Measurements from ENCODE around the gene RHOV.

Gene RHOV, protein sequence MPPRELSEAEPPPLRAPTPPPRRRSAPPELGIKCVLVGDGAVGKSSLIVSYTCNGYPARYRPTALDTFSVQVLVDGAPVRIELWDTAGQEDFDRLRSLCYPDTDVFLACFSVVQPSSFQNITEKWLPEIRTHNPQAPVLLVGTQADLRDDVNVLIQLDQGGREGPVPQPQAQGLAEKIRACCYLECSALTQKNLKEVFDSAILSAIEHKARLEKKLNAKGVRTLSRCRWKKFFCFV

DNA sequence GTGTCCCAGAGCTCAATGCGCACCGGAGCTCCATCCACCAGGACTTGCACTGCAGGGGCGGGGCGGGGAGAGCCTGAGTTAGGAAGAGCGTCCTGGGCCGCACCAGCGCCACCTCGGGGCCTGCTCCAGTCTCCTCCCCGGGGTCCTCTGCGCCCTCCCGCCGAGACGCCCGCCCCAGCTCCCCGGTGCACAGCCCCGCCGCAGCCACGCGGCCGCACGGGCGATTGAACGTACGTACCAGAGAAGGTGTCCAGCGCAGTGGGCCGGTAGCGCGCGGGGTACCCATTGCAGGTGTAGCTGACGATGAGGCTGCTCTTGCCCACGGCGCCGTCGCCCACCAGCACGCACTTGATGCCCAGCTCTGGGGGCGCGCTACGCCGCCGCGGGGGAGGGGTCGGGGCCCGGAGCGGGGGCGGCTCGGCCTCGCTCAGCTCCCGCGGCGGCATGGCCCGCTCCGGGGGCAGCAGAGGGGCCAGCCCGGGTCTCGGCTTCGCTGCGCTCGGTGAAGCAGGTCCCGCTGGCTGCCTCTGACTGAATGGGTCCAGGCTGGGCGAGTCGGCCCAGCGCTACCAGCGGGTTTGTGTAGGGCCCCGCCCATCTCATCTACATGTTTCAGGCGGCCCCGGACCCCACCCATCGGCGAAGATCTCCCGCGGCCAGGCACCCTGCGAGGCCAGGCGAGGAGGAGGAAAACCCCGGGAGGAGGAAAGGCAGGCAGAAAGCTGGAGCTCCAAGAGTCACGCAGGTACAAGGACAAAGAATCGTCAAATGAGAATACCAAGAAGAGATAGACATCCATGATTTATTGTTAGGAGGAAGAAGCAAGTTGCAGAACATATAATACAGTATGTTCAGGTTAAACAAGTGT, at the start of gene RHOV:
Gene RHOV (minus strand): TSS at position 541 of the 868 bp plus-strand sequence. CDS start 95 bp downstream, at position 446.
- DNase-seq: no peak

DNA sequence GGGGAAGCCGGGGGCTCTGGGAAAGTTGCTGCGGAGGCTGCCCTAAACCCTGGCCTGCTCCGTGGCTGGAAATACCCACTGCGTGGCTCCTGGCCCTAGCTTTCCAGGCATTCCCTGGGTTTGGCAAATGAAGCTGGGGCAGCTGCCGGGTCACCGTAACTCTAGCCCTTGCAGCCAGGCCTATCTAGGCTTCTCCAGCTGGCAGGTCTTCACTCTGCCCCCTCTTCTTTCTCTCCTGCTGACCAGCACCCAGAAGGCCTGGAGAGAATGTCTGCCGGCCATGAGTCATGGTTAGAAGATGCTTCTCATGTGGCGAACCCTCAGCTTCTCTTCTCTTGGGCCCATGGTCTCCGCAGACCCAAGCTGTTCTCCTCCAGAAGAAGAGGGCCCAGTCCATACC, 49.5 kb upstream of the RHOV start:
- DNase-seq: no peak

DNA sequence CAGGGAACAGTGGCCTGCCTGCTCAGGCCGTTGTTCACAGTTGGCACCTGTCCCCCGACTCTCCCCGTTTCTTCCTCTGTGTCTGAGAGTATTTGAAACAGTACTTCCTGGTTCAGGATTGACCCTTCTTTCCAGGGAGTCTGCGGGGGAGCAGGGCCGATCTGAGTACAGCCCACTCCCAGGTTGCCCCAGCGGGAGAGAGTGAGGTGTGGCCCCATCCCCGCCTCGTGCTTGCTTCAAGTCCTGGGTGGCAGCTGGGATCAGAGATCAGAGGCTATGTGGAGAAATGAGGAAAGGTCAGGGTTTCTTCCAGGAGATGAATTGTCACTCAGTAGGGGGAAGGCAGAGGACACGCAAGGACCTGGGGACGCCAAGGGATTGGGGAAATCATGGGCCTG, 48.6 kb upstream of the RHOV start:
- no peak for DNase-seq

DNA sequence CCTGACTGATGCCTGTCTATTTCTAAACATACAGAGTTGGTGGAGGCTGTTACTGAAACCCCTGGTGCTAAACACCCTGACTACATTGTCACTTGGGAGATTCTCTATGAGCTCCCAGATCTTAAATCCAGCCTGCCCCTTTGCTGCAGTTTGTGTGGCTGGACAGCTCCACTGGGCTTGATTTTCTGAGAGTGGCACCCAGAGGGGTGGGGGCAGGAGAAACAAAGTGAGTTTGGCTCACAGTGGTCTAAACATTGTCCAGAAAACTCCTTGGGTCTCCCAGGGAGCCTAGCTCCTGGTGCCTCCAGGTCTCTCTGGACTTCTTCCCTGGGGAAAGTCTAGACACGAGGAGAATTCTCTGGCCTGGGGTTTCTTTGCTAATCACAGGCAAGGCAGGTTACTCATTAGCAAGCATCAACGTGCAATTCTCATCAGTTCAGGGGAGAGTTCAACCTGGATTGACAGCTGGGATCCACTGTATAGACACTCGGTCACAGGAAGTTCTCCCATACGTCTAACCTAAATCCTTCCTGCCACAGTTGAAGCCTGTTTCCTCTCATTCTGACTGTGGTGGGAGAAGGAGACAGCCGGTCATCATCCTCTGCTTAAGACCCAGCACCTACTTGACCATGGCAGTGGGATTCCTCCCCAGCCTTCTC, 48.0 kb upstream of the RHOV start:
- no peak for DNase-seq

DNA sequence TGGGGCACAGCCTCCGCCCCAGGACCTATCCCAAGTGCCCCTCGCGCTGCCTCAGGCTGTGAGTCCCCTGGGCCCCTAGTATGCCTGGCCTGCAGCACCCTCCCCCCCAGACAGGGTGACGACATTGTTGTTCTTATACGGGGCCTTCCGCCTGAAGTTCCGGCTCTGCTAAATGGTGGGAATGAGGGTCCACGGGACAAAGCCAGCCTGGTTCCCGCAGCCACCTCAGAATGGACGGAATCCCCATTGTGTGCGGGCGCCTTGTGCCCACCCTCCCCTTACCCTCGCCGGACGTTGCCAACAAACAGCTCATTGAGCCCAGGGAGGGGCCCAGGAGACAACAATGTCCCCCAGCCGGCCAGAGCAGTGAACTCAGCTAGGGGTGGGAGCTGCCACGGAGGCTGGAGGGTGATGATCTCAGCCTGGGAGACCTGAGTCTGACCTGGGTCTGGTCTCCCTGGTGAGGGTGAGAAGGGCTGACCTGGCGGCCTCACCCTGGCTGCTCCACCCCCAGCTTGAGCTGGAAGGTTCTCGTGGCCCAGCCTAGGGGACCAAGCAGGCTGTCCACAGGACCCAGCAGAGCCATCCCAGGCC, 44.9 kb upstream of the RHOV start:
- no peak for DNase-seq

DNA sequence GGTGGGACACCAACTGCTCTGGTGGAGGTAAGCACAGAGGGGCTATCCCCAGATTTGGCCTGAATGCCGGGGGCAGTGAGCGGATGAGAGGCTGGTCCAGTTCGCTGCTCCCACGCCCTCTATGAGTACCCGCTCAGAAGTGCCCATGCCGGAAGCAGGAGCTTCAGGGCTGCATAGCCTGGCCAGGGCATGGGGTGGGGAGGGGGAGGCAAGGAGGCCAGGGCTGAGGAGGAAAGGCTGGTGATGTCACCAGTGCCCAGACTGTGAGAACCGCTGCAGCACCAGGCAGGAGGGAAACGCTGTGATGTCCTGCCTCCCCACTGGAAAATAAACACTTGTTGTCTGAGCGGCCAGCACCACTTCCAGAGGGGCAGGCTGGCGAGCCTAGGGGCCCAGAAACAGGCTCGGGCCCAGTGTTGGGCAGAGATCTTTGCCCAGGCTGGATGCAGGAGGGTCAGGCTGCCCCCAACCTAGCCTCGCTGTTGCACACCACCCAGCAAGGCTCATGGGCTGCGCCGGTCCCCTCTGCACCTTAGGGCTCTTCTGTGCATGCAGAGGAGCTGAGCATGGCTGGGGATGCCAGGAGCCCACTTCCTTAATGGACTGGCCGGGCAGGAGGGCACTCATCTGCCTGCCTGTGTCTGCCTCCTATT, 44.2 kb upstream of the RHOV start:
- DNase-seq: no peak

DNA sequence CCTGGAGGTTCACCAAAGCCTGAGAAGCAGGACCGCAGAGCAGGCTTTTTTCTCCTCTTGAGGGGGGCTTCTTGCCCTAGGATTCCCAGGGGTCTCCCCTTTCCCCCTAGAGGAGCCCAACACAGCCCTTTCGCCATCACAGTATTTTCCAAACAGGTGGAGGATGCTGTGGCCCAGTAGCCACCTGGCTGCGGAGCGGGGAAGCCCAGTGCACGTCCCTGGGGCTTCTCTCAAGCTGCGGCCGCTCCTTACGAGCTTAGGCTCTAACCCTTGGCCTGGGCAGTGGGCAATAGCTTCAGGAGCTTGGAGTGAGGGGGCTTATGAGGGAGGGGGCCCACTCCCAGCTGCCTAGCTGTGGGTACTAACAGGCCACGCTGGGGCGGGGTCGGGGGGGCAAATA, 43.6 kb upstream of the RHOV start:
- no peak for DNase-seq

DNA sequence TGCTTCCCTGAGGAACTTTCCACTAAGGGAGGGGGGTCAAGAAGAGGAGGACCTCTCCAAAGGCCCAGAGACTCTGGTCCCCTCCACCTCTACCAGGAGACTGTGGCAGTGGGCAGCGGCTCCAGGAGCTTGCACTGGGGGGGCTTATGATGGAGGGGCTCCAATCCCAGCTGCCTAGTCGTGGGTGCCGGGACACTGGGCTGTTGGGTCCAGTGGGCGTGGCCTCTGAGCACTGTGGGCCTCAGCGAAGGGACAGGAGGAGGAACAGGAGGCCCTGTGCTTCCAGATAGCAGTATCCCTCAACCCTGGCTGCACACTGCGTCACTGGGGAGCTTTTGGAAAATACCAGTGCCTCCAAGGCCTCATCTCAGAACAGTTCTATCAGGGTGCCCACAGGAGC, 41.6 kb upstream of the RHOV start:
- DNase-seq: no peak

DNA sequence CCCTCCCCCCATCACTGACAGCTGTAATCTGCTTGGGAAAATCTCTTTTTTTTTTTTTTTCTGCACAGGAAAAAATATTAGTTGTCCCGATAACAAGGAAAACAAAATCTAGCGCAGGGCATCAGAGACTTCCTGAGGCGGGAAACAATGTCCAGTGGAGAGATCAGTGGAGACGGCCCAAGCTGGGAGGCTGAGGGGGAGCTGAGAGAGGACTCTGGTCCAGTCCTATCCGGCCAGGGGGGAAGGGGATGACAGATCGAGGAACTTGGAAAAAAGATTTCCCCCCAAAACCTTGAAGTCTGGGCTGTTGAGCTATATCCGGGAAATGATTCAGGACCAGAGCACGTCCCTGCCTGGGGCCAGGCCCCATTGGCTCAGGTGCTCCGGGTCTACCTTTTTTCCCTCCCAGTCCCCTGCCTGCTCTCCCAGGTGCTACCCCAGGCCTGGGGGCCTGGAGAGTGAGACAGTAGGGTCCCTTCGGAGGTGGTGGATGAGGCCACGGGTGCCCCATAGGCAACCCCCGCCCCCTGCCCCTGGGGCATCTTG, 41.2 kb upstream of the RHOV start:
- DNase-seq: no peak

DNA sequence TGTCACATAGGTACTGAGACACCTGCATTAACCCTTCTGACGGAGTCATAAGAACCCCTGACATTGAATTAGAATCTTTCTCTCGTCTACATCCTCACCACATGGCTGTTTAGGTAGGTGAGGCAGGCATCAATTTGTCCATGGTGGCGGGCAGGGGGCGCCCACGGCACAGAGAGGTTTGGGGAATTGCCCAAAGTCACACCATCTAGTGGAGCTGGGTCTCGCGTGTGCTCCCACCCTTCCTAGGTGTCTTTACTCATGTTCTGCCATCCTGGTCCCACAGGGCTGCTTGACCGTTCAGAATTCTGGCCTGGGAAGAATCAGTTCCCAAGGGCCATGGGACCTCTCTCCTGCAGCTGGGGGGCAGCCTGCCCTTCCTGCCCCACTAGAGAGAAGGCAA, 40.5 kb upstream of the RHOV start:
- no peak for DNase-seq

DNA sequence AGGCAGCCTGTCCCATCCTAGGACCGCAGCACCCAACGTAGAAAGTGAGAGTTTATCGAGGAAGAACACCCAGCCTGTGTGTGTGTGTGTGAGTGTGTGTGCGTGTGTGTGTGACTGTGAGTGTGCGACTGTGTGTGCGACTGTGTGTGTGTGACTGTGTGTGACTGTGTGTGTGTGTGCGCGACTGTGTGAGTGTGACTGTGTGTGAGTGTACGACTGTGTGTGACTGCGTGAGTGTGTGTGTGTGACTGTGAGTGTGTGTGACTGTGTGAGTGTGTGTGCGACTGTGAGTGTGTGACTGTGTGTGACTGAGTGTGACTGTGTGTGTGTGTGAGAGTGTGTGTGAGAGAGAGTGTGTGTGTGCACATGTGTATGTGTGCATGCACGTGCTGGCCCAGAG, 40.0 kb upstream of the RHOV start:
- no peak for DNase-seq

DNA sequence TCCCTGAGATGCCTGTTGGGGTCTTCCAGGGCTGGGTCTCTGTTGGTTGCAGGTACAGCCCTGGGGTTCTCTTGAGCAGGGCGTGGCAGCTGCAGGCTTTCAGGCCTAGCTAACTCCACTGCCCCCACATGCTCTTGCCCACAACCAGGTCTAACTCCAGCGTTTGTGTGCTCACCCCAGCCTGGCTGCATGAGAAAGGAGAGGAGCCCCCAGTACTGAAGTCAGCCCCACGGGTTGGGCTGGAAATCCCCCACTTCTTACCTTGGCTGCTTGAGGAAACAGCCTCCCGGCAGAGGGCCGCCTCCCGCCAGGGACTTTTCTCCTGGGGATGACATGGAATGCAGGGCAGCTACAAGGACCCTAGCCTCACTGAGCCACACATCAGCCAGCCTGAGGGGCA, 38.4 kb upstream of the RHOV start:
- DNase-seq: no peak

DNA sequence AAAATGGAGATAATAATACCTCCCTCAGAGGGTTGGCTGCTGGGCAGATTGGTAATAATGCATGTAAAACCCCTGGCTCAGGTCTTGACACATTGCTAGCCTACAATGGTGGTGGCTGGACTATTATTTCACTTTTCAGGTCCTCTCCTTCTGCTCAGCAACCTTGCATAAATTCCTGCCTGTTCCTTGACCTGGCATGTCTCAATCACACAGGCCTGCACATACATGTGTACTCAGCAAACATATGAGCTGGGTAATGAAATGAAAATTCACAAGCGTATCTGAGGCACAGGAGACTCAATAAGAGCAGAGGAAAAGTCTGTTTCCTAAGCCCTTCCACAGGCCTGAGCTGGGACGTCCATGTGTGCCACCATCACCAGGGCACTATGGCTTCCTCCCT, 37.7 kb upstream of the RHOV start:
- DNase-seq: no peak

DNA sequence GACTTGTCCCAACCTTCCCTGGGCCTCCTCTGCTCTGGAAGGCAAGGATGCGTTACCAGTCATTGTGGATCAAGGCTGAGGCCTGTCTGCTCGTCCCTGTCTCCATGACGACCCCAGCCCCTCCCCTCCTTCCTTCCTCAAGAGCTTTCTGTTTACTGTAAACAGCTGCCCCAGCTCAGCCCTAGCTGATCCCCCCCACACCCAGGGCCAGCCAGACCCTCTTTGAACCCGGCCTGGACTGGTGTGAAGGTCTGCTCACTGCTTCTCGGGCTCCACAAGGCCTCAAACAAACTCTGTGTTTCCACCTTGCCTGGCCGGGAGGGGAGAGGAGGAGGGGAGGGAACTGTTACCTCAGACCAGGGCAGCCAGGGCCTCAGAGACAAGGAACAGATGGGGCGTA, 37.1 kb upstream of the RHOV start:
- DNase-seq: no peak

DNA sequence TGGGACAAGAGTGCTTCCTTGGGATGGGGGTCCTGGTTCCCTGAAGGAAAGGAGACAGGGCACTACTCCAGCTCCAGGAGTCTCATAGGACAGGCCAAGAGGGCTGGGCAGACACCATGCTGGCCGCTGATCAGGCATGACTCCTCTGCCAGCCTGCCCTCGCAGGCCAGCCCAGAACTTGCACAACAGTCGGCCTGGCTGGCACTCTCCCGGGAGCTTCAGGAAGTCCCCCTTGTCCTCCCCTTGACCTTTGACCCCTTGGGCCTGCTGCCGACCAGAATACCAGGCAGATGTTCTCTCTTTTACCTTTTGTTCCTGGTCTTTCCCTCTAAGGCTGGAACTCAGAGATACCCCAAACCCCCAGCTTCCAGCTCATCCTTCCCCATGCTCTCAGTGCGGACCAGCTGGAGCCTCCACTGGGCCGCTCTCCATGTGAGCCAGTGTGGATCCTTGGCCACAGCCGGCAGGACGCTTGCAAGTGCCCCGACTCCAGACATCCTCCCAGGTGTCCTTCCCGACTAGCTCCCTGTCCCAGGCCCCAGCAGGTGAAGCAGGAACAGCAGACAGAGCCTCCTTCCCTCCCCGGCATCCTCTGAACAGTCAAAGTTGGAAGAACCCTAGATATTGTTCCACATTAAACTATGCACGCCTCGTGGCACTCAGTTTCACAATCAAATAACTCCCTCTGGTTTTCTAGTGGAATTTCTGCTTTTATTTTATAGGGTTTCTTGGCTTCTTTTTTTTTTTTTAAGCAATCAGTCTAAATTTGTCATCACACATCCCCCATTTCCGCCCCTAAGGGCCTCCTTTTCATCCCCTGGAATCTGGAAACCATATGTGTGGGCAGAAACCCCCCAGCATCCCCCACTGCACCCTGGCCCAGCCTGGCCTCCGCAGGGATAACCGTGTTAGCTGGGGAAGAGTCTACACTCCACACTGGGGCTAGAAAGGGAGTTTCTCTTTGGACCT, 35.9 kb upstream of the RHOV start:
- no peak for DNase-seq

DNA sequence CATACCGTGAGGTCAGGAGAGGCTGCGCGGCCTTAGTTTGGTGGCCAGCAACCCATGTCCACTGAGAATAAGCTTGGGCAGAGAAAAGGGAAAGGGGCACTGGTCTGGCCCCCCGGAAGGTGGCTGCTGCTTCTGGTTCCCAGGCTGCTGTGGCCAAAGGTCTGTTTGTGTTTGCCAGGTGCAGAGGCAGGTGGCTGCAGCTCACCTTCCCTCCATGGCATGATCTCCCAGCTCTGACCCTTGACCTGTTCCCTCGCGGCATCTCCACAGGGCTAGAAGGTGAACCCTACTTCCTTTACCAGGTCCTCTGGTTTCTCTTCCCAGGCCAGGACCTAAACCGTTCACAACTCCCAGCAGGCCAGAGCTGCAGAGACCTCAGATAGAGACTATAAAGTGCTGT, 34.1 kb upstream of the RHOV start:
- no peak for DNase-seq

DNA sequence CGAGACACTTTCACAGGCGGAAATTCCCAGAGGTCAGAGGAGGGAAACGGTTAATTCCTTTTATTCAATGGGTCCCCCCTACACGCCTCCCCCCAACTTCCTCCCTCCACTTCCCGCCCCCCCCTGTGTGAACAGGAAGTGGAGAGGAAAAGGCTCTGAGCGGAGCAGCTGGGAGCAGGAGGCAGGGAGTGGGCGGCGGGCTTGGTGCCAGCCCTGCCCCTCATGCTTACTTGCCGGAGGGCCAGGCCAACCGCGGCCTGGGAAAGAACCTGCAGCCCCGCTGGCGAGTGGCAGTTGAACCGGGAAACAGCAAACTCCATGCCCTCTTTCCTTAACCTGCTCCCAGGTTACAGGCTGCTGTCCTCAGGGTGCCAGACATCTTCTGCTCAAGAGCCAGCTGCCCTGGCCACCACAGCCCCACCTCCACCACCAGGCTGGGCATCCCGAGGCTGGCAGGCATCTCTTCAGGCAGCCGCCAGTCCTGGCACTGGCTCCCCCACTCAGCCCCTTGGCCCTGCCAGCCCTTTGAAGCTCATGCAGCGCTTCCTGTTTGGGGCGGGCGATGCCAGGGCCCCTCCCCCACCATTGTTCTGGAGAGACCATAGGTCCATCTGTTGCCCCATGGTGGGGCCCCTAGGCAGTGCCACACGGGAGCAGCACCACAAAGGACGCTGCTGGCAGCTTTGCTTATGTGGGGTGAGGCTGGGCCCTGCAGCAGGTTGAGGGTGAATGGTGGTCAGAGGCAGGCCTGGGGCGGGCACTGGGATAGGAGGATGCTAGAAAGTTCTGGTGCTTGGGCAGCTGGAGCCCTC, 33.2 kb upstream of the RHOV start:
- DNase-seq: peak; percentile 43

DNA sequence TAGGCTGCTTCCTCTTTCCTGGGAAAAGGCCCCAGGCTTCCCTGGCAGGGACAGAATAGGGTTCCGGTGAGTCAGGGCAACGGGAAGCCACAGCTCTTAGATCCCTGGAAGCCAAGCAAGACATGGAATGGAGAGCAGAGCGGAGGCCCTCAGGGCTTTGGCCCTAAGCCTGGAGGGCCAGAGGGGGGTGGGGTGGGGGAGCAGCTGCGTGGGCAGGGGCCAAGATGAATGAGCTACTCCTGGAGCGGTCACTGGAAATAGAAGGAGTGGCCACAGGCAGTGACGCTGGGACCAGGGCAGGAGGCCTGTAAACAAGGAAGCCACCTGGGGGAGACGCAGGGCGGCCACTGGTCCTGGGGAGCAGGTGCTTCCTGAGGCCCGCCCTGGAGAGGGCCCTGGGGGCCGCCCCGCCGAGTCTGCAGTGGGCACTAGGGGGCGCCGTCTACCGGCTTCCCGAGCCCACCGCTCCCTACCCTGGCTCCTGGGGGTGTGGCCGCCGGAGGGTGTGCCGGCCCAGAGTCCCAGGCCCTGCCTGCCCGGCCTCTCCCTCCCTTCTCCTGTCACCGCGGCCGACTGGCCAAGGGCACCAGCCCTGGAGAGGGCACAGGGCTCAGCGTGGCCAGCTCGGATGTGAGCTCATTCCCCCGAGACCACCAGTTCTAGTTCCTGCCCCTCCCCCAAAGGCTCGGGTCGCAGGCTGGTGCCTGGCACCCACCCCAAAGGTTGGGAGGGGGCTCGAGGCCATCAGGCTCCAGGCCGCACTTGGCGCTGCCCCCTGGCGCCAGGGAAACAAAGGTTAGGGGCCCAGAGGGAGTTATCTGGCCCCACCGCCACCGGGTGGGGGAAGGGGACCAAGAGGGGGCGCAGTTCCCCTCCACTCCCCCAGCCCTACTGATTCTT, 32.3 kb upstream of the RHOV start:
- peak; percentile 41 for DNase-seq

DNA sequence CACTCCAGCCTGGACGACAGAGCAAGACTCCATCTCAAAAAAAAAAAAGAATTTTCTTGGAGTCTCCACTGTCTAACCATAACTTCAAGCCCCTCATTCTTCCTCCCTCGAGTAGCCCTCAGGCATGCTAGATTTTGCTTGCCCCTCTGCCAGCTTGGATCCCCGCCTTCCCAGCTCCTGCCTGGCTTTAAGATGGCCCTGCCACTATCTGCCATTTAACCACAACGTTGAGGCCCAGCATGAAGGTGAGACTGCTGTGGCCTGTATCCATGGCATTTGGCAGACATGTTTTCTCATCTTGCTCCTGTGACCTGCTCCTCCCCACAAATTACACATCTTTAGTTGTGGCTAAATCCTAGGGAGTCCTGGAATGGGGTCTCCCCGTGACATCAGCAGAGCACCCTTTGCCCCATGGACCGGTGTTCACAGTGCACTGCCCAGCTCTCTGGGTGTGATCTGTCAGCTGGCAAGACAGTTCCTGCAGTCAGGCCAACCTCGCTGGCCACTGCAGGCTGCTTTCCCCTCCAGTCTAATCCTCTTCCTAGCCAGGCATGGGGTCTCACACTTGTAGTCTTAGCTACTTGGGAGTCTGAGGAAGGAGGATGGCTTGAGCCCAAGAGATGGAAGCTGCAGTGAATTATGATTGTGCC, 30.6 kb upstream of the RHOV start:
- no peak for DNase-seq
